SK-N-SH (cell line): ENCODE results near the gene STIM2.

Experiments
- EP300 ChIP-seq, 2 experiments: IDR thresholded peaks; 2 replicates each; pipeline versions ENCODE4 v1.4.0 to v1.6.1; 2012; ENCODE audit warnings: borderline replicate concordance in 1 of 2, low read depth in 1 of 2, low read length in 1 of 2
- FOSL2 ChIP-seq: IDR thresholded peaks from 2 replicates; pipeline ENCODE4 v1.4.0; 2012; ENCODE audit warnings: low read depth, mild to moderate bottlenecking, moderate library complexity, borderline replicate concordance
- MAX ChIP-seq: IDR thresholded peaks from 2 replicates; pipeline ENCODE4 v1.4.0; 2012; ENCODE audit warnings: low read depth
- TAF1 ChIP-seq: IDR thresholded peaks from 2 replicates; pipeline ENCODE4 v1.6.1; 2012; ENCODE audit warnings: low read depth, mild to moderate bottlenecking, low read length, moderate library complexity, borderline replicate concordance
- TF ChIP-seq, protein P1 (sequence below): fragments of 200-600 bp; sonication (generic); IDR thresholded peaks from 2 replicates; pipeline ENCODE4 v1.6.1; 2017; ENCODE audit warnings: antibody characterized with exemption, mild to moderate bottlenecking, moderate library complexity

DNA sequence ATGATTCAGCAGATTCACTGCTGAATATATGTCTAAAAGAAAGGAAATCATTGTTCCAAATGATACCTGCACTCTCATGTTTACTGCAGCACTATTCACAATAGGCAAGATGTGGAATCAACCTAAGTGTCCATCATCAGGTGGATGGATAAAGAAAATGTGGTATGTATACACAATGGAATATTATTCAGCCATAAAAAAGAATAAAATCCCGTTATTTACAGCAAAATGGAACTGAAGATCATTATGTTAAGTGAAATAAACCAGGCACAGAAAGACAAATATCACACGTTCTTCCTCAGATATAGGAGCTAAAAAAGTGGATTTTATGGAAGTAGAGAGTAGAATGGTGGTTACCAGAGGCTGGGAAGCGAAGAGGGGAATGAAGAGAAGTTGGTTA, 130.4 kb downstream of the STIM2 start:
- TF ChIP-seq FOSL2 = no peak
- TF ChIP-seq EP300 (IDR thresholded peaks at IDR 0.05; ENCODE audit: borderline replicate concordance in 1 of 2, low read depth in 1 of 2, low read length in 1 of 2) = no peak
- TF ChIP-seq, protein P1, sequence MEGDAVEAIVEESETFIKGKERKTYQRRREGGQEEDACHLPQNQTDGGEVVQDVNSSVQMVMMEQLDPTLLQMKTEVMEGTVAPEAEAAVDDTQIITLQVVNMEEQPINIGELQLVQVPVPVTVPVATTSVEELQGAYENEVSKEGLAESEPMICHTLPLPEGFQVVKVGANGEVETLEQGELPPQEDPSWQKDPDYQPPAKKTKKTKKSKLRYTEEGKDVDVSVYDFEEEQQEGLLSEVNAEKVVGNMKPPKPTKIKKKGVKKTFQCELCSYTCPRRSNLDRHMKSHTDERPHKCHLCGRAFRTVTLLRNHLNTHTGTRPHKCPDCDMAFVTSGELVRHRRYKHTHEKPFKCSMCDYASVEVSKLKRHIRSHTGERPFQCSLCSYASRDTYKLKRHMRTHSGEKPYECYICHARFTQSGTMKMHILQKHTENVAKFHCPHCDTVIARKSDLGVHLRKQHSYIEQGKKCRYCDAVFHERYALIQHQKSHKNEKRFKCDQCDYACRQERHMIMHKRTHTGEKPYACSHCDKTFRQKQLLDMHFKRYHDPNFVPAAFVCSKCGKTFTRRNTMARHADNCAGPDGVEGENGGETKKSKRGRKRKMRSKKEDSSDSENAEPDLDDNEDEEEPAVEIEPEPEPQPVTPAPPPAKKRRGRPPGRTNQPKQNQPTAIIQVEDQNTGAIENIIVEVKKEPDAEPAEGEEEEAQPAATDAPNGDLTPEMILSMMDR = no peak
- TF ChIP-seq MAX = no peak
- TF ChIP-seq TAF1 = no peak
